ENCODE data around the gene DGKQ. TPM values are rescaled to one million over a fixed set of nuclear protein-coding genes. Genes with fewer than 3 reads are reported as not detected.

Gene DGKQ
- total RNA-seq, 1 experiment from 2014 or later: 12.4 TPM

DNA sequence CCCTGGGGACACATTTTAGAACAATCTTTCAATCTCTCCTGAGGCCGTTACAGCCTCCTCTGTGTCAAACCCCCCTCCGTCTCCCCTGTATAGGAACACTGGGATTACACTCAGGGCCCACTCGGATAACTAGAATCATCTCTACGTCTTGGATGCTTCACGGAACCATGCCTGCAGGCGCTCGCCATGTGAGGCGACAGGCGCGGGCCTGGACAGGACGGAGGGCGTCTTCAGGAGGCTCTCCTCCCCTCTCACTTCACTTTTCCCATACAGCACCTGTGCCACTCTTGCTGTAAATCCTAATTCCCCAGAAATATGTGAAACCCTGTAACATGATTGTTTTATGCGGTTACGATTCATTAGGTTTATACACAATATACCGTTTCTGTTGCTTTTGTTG, 9.4 kb upstream of the DGKQ start:
- Histone ChIP-seq H2BK12ac (ENCODE audit: insufficient read length, low read depth, low read length) (no peak overlapping the region), H3K56ac (ENCODE audit: insufficient read length, low read depth, low read length) (no peak overlapping the region), H3K9me3 (ENCODE audit: control insufficient read depth, low read depth, low read length) (no peaks in the 10 kb centered on the region), H4K91ac (ENCODE audit: insufficient read length, low read depth, low read length) (no peak overlapping the region), H4K5ac (ENCODE audit: insufficient read length, low read depth, low read length) (no peak overlapping the region), H3K4me1 (ENCODE audit: insufficient read depth, low read length) (peaks cover 3% of the 10 kb centered on the region; the same call in 1 of the 2 replicates), H3K79me1 (ENCODE audit: insufficient read depth, low read depth, low read length, poor library complexity, severe bottlenecking) (no peaks in the 10 kb centered on the region), H3T11ph (ENCODE audit: low read length) (no peak overlapping the region), H4K8ac (replicated peaks; ENCODE audit: insufficient read length, low read depth, low read length) (no peak overlapping the region), H3K27ac (ENCODE audit: insufficient read length, low read depth, low read length) (no peak overlapping the region), H2AFZ (ENCODE audit: low read length) (no peak overlapping the region), H2BK20ac (ENCODE audit: low read depth, low read length, poor library complexity, severe bottlenecking) (no peak overlapping the region), H2BK15ac (ENCODE audit: low read depth, low read length) (no peak overlapping the region), H3K27me3 (ENCODE audit: insufficient read depth, low read length) (no peaks in the 10 kb centered on the region; the same call in 1 of the 2 replicates), H2BK120ac (ENCODE audit: low read depth, low read length, poor library complexity, severe bottlenecking) (no peak overlapping the region), H3K79me2 (ENCODE audit: insufficient read depth, low read length) (no peaks in the 10 kb centered on the region), H2BK5ac (ENCODE audit: insufficient read length, low read length) (no peak overlapping the region), H3K14ac (ENCODE audit: insufficient read depth, low read length) (no peak overlapping the region), H3K23me2 (ENCODE audit: insufficient read length, low read depth, low read length, poor library complexity, severe bottlenecking) (peaks cover 3% of the 10 kb centered on the region), H3K4ac (ENCODE audit: low read depth, low read length) (no peak overlapping the region), H3K4me2 (ENCODE audit: insufficient read depth, insufficient read length, low read length) (no peak overlapping the region), H3K9ac (ENCODE audit: extremely low read depth, insufficient read length, low read length) (no peak overlapping the region), H2AK5ac (ENCODE audit: insufficient read length, low read length) (no peak overlapping the region), H3K23ac (ENCODE audit: insufficient read length, low read depth, low read length) (no peak overlapping the region), H3K18ac (ENCODE audit: insufficient read length, low read depth, low read length) (no peak overlapping the region), H4K20me1 (ENCODE audit: control insufficient read depth, insufficient read depth, insufficient read length) (no peaks in the 10 kb centered on the region)
- peaks cover 48% of the 10 kb centered on the region for H3K27me3 Mint-ChIP-seq (ENCODE audit: low read depth)
- no peaks in the 10 kb centered on the region for H3K36me3 Mint-ChIP-seq (ENCODE audit: insufficient read depth in 1 of 3, low read depth in 3 of 3)
- no peak for TF ChIP-seq CTCF (conservative IDR thresholded peaks at IDR 0.05)
- no peak overlapping the region for H3K4me3 Mint-ChIP-seq
- peaks cover 0 to 4% of the 10 kb centered on the region in 2 experiments; a peak in 1 of 5 replicates for H3K9me3 Mint-ChIP-seq
- no peak for DNase-seq
- no peak overlapping the region for H3K27ac Mint-ChIP-seq
- WGBS (ENCODE audit: extremely low coverage, insufficient read length, low lambda C conversion rate): no CpG with 5 or more reads among the region's 15 CpGs
- peaks cover 15 to 17% of the 10 kb centered on the region in 2 experiments for H3K4me1 Mint-ChIP-seq

Measured in H9 (cell line).